Fibroblast of villous mesenchyme (primary cell): ENCODE measurements around the gene C15orf62. TPM values are rescaled to one million over a fixed set of nuclear protein-coding genes. Genes with fewer than 3 reads are reported as not detected.

ENCODE experiments used
- DNase-seq: peaks from one replicate; pipeline ENCODE4 v3.0.0-alpha.2; 2010; ENCODE audit warnings: low read depth
- H3K4me3 ChIP-seq: 2 replicates; pipeline ENCODE4 v1.5.1; 2011; ENCODE audit warnings: low read depth, mild to moderate bottlenecking, low read length
- total RNA-seq: library from RNA; depleted of rRNA; stranded (reverse); fragments of >200 nt; gene quantifications from 2 replicates; pipeline ENCODE4 v1.2.3, GENCODE V29; 2012
- TF ChIP-seq, protein P1 (sequence below): IDR thresholded peaks from 2 replicates; pipeline ENCODE4 v1.5.1; 2012; ENCODE audit warnings: low read depth, mild to moderate bottlenecking, low read length; ENCODE audit not compliant: insufficient read depth

The C15orf62 gene
- total RNA-seq, 1 donor, result not detected

DNA sequence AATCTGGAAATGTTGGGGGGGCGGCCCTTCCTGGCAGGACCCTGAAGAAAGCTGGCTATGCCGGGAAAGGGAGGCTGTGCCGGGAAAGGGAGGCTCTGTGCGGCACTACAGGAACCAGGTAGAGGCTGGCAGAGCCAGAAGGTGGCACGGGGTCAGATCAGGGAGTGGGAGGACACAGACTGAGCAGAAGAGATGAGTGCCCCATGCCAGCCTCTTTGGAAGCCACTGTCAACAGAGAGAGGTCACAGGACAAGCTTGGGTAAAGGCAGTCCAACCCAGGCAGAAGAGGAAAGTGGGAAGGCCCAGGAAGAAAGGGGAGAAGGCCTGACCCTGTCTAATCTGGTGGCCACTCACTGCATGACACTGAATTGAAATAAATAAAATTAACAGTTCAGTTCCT lies 1.5 kb downstream of the C15orf62 start:
- no peak for DNase-seq
- TF ChIP-seq, protein P1, sequence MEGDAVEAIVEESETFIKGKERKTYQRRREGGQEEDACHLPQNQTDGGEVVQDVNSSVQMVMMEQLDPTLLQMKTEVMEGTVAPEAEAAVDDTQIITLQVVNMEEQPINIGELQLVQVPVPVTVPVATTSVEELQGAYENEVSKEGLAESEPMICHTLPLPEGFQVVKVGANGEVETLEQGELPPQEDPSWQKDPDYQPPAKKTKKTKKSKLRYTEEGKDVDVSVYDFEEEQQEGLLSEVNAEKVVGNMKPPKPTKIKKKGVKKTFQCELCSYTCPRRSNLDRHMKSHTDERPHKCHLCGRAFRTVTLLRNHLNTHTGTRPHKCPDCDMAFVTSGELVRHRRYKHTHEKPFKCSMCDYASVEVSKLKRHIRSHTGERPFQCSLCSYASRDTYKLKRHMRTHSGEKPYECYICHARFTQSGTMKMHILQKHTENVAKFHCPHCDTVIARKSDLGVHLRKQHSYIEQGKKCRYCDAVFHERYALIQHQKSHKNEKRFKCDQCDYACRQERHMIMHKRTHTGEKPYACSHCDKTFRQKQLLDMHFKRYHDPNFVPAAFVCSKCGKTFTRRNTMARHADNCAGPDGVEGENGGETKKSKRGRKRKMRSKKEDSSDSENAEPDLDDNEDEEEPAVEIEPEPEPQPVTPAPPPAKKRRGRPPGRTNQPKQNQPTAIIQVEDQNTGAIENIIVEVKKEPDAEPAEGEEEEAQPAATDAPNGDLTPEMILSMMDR, result no peak

DNA sequence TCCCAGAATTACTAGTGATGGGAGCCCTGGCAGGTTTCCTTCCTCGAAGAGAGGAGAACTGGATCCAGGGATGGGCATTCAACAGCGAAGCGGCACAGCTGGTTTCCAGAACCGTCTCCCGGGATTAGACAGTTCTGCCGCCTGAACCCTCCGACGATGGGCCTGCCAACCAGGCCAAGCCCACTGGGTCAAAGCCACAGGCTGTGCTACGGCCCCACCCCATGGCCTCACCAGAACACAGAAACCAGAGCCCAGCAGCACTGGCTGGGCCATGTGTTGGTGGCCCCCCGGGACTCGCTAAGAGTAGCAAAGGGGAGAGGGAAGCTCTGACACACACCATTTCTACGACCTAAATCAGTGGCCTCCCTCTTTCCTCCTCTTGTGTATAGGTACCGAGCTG lies 2.2 kb downstream of the C15orf62 start:
- TF ChIP-seq, protein P1, result no peak
- H3K4me3 ChIP-seq, result no peak overlapping the region
- no peak for DNase-seq

More for the DNA sequence above, 1.5 kb downstream of the C15orf62 start:
- no peak overlapping the region for H3K4me3 ChIP-seq

DNA sequence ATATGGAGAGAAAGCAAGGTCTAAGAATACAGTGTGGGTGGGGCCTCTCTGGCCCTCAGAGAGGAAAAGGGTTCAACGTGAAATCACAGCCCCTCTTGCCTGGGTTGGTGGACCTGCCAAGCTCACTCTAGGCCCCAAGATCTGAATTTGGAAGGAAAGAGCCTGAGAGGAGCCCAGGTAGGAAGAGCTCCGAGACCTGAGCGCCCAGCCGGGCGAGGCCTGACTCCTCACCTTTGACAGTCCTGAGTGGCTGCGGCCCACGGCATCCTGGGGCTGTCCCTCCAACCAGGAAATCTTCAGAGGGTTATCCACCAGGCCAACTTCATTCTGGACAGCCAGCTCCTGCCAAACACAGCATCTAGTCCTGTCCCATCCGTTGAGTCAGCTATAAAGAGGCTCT lies 3.7 kb downstream of the C15orf62 start:
- DNase-seq, result no peak
- TF ChIP-seq, protein P1, result no peak
- no peak overlapping the region for H3K4me3 ChIP-seq

DNA sequence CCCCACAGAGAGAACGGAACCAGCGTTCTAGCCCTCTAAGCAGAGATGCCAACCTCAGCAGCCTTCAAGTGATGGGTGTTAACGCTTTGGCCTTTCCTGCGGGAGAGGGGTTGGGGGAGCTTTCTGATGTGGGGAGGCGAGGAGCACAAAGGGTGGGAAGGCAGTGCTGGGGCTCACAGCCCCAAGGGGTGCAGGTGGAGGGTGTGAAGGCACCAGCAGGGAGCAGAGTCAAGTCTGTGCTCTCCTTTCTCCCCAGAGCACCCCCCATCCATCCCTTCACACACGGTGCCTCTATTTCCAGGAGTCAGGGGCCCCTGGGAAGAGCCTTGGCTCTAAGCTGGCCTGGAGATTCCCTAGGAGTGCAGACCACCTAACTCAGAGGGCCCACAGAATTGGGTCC lies 4.1 kb downstream of the C15orf62 start:
- TF ChIP-seq, protein P1, result no peak
- H3K4me3 ChIP-seq, result no peak overlapping the region
- DNase-seq, result no peak

DNA sequence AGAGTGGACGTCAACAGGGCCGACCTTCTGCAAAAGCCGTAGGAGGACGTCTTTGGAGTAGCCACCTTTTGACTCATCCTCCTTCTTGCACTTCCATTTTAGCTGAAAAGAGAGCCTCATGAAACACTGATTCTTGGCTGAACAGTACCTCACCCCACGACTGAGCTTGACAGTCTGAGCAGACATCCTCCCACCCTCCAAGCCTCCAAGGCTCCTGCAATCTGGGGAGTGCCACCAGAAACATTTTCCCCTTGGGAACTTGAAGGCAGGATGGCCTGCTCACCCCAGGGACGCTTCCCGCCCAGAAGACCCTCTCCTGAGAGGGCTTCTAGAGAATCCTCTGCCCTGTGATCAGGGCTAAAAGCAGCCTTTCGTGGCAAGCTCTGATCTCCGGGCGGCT lies 5.2 kb downstream of the C15orf62 start:
- TF ChIP-seq, protein P1, result no peak
- DNase-seq, result no peak
- H3K4me3 ChIP-seq, result no peak overlapping the region

DNA sequence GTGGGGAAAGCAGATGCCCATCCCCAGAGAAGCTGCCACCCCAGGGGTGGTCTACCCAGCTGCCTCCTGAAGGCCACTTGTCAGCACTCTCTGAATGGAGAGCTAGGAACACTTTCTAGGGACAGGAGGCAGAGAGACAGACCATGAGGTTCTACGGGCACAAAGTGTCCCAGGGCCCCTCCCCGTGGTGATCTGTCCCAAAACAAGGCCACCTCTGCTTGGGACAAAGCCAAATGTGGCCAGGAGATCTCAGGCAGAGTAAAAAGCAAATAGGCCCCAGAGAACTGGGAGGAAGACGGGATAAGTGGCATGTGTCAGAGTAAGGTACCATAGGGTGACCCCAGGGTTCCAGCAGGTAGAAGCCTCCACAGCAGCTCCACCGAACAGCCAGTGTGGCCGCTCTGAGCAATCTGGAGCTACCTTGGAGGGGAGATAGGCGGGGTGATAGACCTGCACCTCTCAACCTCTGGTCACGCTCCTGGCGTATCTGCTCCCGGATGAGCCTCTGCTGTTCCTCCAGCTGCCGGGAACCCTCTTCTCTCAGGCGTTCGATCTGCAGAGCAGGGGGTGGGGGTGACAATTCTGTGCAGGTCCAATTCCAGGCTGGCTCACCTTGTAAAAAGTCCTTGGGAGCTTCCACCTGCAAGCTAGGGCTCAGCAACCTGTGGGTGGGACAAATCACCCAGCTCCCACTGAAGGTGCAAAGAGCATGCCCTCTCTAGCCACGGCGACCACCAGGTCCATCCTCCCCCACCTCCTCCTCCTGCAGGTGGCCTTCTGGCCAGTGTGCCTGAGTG lies 6.2 kb downstream of the C15orf62 start:
- DNase-seq, result no peak
- TF ChIP-seq, protein P1, result no peak
- H3K4me3 ChIP-seq, result no peak overlapping the region
